Right kidney (tissue), 1 donor: ENCODE data around the gene EHD1.
"Not testable (repeated sequence)": the region's sequence is repeated elsewhere in the genome, so short reads cannot be mapped to it uniquely, and the experiment has no call there.

Source experiments
- DNase-seq: peaks from one replicate; pipeline ENCODE4 v3.0.0-alpha.2; 2016

EHD1 gene

GRCh38 chr11:64858467-64859263 lies 19.8 kb downstream of the EHD1 start:
- no peak for DNase-seq

- DNase-seq, result no peak
Observed at GRCh38 chr11:64857485-64857884, 20.9 kb downstream of the EHD1 start.

GRCh38 chr11:64856382-64857227 lies 21.8 kb downstream of the EHD1 start:
- no peak for DNase-seq

GRCh38 chr11:64855596-64856304 lies 22.7 kb downstream of the EHD1 start:
- DNase-seq, result no peak

GRCh38 chr11:64854534-64855502 lies 23.6 kb downstream of the EHD1 start:
- DNase-seq, result no peak

- no peak for DNase-seq
Observed at GRCh38 chr11:64854157-64854533, 24.3 kb downstream of the EHD1 start.

- DNase-seq, result no peak
Observed at GRCh38 chr11:64853709-64854108, 24.7 kb downstream of the EHD1 start.

GRCh38 chr11:64852804-64853509 lies 25.5 kb downstream of the EHD1 start:
- DNase-seq, result no peak

- DNase-seq, result no peak
Observed at GRCh38 chr11:64851831-64852351, 26.5 kb downstream of the EHD1 start.

GRCh38 chr11:64850979-64851567 lies 27.3 kb downstream of the EHD1 start:
- no peak for DNase-seq

- DNase-seq, result no peak
Observed at GRCh38 chr11:64849598-64850356, 28.6 kb downstream of the EHD1 start.

- DNase-seq, result no peak
Observed at GRCh38 chr11:64848826-64849597, 29.4 kb downstream of the EHD1 start.

- no peak for DNase-seq
Observed at GRCh38 chr11:64848214-64848825, 30.1 kb downstream of the EHD1 start.

- peak; percentile 73 for DNase-seq
Observed at GRCh38 chr11:64846998-64847666, 31.3 kb downstream of the EHD1 start.

GRCh38 chr11:64845776-64846129 lies 32.7 kb downstream of the EHD1 start:
- DNase-seq, result not testable (repeated sequence)

GRCh38 chr11:64845129-64845775 lies 33.2 kb downstream of the EHD1 start:
- DNase-seq, result no peak
